ENCODE data around the gene RGS6. TPM values are rescaled to one million over a fixed set of nuclear protein-coding genes. Genes with fewer than 3 reads are reported as not detected.

RGS6 gene
- total RNA-seq, 4 donors from 2014 or later = 0.84 to 3.0 (median 1.7) TPM; not detected in 1

DNA sequence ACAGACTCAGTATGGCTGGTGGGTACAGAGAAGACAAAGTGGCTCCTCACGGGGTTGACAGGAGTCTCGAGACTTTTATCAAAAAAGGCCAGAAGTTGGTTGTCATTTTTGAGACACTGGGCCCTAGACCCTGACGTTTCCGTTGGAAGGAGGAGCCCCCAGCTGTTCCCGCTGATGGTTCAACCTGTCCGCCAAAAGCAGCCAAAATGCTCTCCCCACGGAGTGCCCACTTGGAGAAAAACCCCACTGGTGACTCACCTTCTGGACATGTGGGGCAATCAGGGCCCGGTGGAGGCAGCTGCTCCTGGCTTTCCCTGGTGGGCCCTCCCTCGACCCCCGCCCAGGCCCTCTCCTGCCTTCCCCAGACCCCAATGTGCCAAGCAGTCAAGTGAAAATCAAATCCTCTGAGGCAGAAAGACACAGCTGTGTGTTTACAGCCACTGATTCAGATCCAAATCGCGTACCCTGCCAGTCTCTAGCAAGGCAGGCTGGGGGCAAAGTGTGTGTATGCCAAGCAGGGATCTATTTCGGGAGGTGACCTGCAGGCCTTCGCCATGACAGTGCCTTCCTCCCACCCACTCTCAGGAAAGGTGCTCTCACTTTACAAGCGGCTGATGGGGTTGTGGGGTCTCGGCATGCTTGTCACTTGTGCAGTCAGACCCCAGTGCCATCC is 614.3 kb downstream of the RGS6 start:
- no peak for DNase-seq (ENCODE audit: low spot score in 2 of 2)
- TF ChIP-seq, protein P1, sequence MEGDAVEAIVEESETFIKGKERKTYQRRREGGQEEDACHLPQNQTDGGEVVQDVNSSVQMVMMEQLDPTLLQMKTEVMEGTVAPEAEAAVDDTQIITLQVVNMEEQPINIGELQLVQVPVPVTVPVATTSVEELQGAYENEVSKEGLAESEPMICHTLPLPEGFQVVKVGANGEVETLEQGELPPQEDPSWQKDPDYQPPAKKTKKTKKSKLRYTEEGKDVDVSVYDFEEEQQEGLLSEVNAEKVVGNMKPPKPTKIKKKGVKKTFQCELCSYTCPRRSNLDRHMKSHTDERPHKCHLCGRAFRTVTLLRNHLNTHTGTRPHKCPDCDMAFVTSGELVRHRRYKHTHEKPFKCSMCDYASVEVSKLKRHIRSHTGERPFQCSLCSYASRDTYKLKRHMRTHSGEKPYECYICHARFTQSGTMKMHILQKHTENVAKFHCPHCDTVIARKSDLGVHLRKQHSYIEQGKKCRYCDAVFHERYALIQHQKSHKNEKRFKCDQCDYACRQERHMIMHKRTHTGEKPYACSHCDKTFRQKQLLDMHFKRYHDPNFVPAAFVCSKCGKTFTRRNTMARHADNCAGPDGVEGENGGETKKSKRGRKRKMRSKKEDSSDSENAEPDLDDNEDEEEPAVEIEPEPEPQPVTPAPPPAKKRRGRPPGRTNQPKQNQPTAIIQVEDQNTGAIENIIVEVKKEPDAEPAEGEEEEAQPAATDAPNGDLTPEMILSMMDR (IDR thresholded peaks at IDR 0.05) = no peak
- TF ChIP-seq POLR2A (IDR thresholded peaks at IDR 0.05) = no peak
- intact Hi-C loops (cut with DNase I; ENCODE audit: low total_unique reads) = no loop called here
- 81% methylated on average over 16 of the region's 16 CpGs for WGBS, 2 donors
- H3K4me3 ChIP-seq (ENCODE audit: low read depth, poor library complexity, severe bottlenecking) = no peak overlapping the region

DNA sequence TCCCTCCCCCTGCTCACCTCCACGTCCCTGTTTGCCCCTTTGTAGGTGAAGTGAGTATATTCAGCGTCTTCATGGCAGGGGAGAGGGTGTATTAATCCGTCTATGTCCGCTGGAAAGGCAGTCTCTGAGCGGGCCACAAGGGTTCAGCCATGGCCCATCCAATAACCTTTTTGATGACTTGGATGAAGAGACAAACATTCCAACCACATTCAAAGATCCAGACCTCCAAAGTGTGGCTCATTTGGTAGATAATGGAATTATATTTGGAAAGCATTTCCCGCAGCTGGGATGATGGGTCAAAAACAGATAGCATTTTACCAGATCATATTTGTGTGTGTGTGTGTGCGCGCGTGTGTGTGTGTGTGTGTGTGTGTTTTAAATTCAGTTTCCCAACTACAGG is 615.8 kb downstream of the RGS6 start:
- H3K4me3 ChIP-seq (ENCODE audit: low read depth, poor library complexity, severe bottlenecking) = no peak overlapping the region
- no peak for DNase-seq (ENCODE audit: low spot score in 2 of 2)
- intact Hi-C loops (cut with DNase I; ENCODE audit: low total_unique reads) = no loop called here
- 87 to 91% methylated on average over 9 of the region's 9 CpGs for WGBS, 2 donors
- no peak for TF ChIP-seq POLR2A (IDR thresholded peaks at IDR 0.05)
- TF ChIP-seq, protein P1 (IDR thresholded peaks at IDR 0.05) = no peak

DNA sequence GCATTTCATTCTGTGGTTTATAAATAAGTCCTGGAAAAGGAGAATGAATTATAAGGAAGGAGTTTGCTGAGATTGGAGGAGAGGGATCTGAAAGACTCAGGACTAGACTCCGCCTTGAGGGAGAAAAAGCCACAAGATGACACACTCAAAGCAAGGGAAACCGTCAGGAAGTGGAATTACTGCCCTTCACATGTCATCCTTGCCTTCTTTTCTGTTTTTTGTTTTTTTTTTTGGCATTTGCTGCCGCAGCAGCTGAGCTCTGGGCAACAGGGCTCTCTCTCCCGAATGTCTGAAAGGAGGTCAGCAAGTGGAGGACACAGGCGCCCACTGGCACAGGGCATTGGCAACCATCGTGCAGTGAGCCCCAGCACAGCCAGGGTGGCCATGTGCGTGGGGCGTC is 616.8 kb downstream of the RGS6 start:
- intact Hi-C loops (cut with DNase I; ENCODE audit: low total_unique reads) = no loop called here
- 51 to 61% methylated on average over 8 of the region's 8 CpGs for WGBS, 2 donors
- DNase-seq (ENCODE audit: low spot score in 2 of 2) = no peak

DNA sequence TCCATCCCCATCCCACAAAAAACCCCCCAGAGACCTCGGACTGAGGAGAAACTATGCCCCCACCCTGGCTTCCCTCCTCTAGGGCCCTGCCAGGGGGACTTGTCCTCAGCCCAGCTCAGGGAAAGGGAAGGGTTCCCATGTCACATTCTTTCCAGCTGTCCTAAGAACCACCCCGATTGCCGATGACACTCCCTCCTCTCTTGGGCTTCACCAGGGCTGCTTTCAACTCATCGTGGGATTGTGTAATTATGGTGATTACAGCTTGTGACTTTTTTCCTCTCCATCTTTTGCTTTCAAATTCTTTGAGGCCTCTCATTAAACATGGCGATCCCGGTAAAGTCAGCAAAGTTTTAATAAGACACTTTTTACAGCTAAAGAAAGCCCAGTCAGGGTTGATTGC is 617.6 kb downstream of the RGS6 start:
- H3K4me3 ChIP-seq (ENCODE audit: low read depth, poor library complexity, severe bottlenecking) = no peak overlapping the region
- DNase-seq (ENCODE audit: low spot score in 2 of 2) = no peak
- no peak for TF ChIP-seq POLR2A (IDR thresholded peaks at IDR 0.05)
- TF ChIP-seq, protein P1 (IDR thresholded peaks at IDR 0.05) = no peak
- 68 to 73% methylated on average over 6 of the region's 6 CpGs for WGBS, 2 donors
- intact Hi-C loops (cut with DNase I; ENCODE audit: low total_unique reads) = no loop called here

More for the DNA sequence above, 616.8 kb downstream of the RGS6 start:
- no peak overlapping the region for H3K4me3 ChIP-seq (ENCODE audit: low read depth, poor library complexity, severe bottlenecking)
- no peak for TF ChIP-seq POLR2A (IDR thresholded peaks at IDR 0.05)
- TF ChIP-seq, protein P1 (IDR thresholded peaks at IDR 0.05) = no peak

DNA sequence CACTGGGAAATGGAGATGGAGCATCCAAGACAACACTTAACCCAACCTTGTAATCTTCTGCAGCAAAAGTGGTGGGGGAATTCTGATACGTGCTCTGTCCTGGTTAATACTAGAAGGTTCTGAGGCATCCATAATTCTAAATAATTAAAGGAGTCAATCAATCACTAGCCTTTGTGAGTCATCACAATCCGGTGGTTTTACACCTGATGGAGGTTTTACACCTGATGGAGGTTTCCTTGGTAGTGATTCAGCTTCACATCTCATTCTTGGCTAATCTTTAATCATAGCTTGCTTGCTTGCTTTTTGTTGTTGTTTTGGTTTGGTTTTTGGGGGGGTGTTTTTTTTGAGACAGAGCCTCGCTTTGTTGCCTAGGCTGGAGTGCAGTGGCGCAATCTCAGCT is 618.3 kb downstream of the RGS6 start:
- WGBS, 2 donors = 80 to 86% methylated on average over 4 of the region's 4 CpGs
- TF ChIP-seq POLR2A (IDR thresholded peaks at IDR 0.05) = no peak
- TF ChIP-seq, protein P1 (IDR thresholded peaks at IDR 0.05) = no peak
- no peak overlapping the region for H3K4me3 ChIP-seq (ENCODE audit: low read depth, poor library complexity, severe bottlenecking)
- intact Hi-C loops (cut with DNase I; ENCODE audit: low total_unique reads) = no loop called here
- DNase-seq (ENCODE audit: low spot score in 2 of 2) = no peak

DNA sequence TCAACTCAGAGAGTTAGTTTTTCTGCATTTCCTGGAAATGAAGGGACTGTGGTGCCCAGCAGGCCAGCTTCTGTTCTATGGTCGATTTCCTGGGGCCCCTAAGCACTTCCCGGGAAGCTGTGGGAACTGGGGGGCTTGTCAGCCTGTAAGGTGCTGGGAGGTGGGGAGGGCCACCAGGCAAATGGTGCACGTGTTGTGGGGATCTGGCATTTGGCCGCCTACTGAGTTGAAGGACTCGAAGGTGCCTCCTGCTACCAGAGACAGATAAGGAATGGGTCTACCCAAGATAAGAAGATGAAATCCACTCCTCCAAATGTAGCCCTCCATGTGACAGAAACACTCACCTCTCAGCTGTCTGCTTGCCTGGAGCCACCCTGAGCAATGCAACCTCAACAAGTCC is 620.0 kb downstream of the RGS6 start:
- DNase-seq (ENCODE audit: low spot score in 2 of 2) = no peak
- WGBS, 2 donors = 73 to 74% methylated on average over 5 of the region's 5 CpGs
- TF ChIP-seq, protein P1 (IDR thresholded peaks at IDR 0.05) = no peak
- no peak for TF ChIP-seq POLR2A (IDR thresholded peaks at IDR 0.05)
- intact Hi-C loops (cut with DNase I; ENCODE audit: low total_unique reads) = no loop called here
- no peak overlapping the region for H3K4me3 ChIP-seq (ENCODE audit: low read depth, poor library complexity, severe bottlenecking)
